Stomach (tissue), 4 donors: Measurements from ENCODE around the gene MTRFR.

Experiments
- EP300 ChIP-seq: sonication (generic); formaldehyde crosslinking; IDR thresholded peaks from one replicate; pipeline ENCODE4 v1.6.1; 2017; ENCODE audit warnings: antibody characterized with exemption
- POLR2A ChIP-seq, 4 donors: fragments of 450-650 bp; IDR thresholded peaks; one replicate each; pipeline ENCODE4 v1.6.1; 2016; ENCODE audit warnings: antibody characterized with exemption in 4 of 4, control low read depth in 2 of 4, mild to moderate bottlenecking in 1 of 4, moderate library complexity in 1 of 4
- POLR2AphosphoS5 ChIP-seq, 3 donors: sonication (generic); formaldehyde crosslinking; IDR thresholded peaks; one replicate each; pipeline ENCODE4 v1.6.1; 2016; ENCODE audit warnings: antibody characterized with exemption in 3 of 3
- TF ChIP-seq, protein P1 (sequence below), 7 experiments: fragments of 450-650 bp in 4 of 7; fragments of 200-600 bp in 3 of 7; sonication (generic) in 3 of 7; IDR thresholded peaks; one replicate each; pipeline ENCODE4 v1.5.1; 2016 to 2019; ENCODE audit warnings: antibody characterized with exemption in 7 of 7, control low read depth in 2 of 7, mild to moderate bottlenecking in 1 of 7

- TF ChIP-seq, protein P1, sequence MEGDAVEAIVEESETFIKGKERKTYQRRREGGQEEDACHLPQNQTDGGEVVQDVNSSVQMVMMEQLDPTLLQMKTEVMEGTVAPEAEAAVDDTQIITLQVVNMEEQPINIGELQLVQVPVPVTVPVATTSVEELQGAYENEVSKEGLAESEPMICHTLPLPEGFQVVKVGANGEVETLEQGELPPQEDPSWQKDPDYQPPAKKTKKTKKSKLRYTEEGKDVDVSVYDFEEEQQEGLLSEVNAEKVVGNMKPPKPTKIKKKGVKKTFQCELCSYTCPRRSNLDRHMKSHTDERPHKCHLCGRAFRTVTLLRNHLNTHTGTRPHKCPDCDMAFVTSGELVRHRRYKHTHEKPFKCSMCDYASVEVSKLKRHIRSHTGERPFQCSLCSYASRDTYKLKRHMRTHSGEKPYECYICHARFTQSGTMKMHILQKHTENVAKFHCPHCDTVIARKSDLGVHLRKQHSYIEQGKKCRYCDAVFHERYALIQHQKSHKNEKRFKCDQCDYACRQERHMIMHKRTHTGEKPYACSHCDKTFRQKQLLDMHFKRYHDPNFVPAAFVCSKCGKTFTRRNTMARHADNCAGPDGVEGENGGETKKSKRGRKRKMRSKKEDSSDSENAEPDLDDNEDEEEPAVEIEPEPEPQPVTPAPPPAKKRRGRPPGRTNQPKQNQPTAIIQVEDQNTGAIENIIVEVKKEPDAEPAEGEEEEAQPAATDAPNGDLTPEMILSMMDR (IDR thresholded peaks at IDR 0.05), result no peak
- TF ChIP-seq POLR2A (IDR thresholded peaks at IDR 0.05) (no peak), EP300 (no peak), POLR2AphosphoS5 (IDR thresholded peaks at IDR 0.05) (no peak)
Observed at GRCh38 chr12:123269896-123270213, 36.6 kb downstream of the MTRFR start.
